Stimulated activated CD8-positive, alpha-beta memory T cell treated with anti-CD3 and anti-CD28 coated beads, Interleukin-7, amount 100 ng/mL, for 4 hours (primary cell): ENCODE measurements around the gene ANO7.

ENCODE experiments used
- DNase-seq, 2 donors: peaks; one replicate each; pipeline ENCODE4 v3.0.0-alpha.2; 2020; ENCODE audit warnings: low read depth in 2 of 2

Gene ANO7

GRCh38 chr2:241157841-241158545 is 30.5 kb upstream of the ANO7 start:
- DNase-seq: no peak

DNA sequence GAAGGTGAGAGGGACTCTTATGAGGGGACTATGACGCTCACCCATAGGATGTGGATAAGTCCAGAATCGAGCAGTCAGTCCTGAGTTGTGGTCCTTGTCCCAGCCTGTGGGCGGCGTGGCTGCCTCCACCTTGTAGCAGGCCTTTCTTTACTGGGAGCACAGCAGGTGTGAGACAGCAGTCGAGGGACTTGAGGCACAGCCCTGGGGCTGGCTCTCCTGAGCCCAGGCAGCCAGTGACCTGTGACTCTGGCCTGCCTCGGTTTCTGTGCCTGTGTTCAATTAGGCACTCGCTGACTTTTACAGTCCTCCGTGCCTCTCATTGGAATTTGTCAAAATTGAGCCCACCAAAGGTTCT is 30.0 kb upstream of the ANO7 start:
- no peak for DNase-seq

DNA sequence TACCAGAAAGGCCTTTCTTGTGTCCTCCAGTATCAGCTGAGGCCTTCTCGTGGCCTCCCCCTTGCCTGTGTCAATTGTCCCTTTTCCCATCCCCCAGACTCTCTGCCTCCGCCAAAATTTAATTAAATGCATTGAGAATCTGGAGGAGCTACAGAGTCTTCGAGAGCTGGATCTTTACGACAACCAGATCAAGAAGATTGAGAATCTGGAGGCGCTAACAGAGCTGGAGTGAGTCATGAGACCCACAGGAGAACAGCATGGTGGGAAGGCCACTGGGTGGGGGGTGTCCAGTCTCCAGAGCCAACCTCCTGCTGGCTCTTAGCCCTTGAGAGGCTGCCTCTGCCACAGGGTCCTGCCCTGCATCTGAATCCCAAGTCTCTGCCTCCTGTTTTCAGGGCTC is 29.4 kb upstream of the ANO7 start:
- no peak for DNase-seq

DNA sequence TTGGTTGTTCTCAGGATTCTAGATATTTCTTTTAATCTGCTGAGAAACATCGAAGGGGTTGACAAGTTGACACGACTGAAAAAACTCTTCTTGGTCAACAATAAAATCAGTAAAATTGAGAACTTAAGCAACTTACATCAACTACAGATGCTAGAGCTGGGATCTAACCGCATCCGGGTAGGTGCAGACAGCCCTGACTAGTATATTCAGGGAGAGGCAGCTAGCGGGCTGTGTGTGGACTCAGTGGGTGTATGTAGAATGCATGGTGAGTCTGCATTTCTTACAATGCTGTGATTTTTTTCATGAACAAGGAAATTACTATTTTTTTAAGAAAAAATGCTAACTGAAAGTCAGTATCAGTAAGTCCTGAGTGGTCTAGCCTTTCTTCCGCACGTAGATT is 28.2 kb upstream of the ANO7 start:
- no peak for DNase-seq

GRCh38 chr2:241161646-241162281 is 26.7 kb upstream of the ANO7 start:
- no peak for DNase-seq

DNA sequence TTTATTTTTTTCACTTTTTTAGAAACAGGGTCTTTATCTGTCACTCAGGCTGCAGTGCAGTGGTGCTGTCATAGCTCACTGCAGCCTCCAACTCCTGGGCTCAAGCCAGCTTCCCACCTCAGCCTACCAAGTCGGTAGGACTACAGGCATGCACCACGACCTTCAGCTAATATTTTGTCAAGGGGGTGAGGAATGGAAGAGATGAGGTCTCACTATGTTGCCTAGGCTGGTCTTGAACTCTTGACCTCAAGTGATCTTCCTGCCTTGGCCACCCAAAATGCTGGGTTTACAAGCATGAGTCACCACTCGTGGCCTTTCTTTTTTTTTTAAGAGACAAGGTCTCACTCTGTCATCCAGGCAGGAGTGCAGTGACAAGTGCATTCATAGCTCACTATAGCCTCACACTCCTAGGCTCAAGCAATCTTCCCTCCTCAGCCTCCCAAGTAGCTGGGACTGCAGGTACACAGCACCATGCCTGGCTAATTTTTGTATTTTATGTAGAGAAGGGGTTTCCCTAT is 24.8 kb upstream of the ANO7 start:
- DNase-seq: no peak

DNA sequence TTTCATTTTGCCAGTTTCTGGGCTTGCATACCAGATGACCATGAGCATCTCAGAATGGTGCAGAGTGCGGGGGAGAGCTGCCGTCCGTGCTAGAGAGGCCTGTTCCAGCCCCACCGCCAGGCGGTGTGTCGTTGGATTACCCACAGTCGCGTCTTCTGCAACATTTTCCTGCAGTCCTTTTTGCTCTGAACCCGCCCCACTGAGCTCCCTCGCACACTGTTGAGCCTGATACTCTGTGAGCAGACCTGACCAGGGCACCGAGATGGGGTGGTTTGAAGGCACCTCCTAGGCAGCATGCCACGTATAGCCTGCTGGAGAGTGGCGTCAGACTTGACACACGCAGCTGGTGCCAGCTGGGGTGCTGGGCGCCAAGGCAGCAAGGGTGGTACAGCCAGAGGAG is 20.1 kb upstream of the ANO7 start:
- DNase-seq: no peak

- DNase-seq: no peak
Measured at GRCh38 chr2:241173557-241173956, 14.9 kb upstream of the ANO7 start.

DNA sequence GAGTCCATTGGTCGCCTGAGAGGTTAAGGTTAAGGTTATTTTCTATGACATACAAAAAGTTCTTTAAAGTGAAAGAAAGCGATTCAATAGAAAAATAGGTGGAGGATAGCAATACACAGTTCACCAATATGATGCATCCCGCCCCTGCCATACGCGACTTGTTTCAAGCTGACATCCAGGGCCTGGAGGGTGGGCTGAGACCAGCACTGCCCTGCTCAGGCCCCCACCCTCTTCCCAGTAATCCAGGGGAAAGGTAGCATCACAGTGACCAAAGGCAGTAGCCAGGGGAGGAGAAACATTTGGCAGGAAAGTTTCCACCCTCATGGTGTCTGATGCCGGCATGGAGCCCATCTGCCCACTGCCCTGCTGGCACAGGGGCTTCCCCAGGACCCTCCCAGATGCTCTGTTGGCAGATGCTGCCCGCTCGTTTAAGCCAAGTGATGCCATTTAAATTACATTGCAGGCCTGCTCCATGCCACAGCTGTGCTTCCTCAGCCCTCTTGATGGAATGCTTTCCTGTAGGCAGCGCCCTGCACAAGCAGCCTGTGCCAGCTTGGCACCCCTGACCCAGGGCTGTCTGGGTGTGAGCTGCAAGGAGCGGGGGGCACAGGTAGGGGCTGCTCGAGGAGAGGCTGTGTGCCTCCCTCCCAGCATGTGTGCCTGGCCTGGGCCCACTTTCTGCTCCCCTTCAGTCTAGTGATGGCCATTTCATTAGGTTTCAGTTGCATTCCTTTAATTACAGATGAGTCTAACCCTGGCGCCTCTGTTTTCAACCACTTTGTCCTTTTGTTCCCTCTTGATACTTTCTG is 10.7 kb upstream of the ANO7 start:
- no peak for DNase-seq

DNA sequence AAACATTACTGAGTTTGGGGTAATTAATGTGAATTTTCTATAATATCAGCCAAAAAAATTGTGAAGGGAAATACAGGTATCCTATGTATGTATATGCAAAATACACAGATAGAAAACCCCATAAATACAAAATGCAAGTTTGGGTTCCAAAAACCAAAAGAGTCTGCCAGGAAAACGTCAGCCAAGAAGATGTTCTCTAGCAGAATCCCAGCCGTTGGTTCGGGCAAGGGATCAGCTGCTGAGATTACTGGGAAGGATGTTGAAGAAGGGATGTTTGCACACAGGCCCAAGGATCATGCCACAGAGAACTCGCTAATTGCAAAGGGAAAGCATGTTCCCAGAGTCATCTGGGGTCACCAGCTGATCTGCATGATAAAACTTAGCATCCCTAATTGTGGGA is 9.5 kb upstream of the ANO7 start:
- DNase-seq: no peak

- no peak for DNase-seq
Measured at GRCh38 chr2:241179899-241180298, 8.6 kb upstream of the ANO7 start.

- no peak for DNase-seq
Measured at GRCh38 chr2:241180495-241180894, 8.0 kb upstream of the ANO7 start.

DNA sequence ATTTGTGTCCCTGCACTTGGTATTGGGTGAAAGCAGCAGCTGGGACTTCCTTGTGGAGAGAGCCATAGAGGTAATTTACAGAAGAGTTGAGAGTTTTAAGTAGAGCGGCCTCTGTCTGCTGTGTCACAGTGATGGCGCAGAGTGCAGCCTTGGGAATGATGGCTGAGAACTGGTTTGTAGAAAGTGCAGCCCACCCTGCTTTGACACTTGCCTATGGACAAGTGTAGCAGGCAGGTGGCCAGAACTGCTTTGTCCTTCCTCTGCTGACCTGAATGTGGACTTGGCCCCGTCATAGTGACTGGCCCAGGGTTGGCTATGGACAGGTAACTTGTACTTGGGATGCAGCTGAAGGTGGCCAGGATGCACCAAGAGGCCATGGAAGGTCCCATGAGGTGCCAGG is 6.4 kb upstream of the ANO7 start:
- no peak for DNase-seq

- DNase-seq: no peak
Measured at GRCh38 chr2:241182531-241183133, 5.8 kb upstream of the ANO7 start.

DNA sequence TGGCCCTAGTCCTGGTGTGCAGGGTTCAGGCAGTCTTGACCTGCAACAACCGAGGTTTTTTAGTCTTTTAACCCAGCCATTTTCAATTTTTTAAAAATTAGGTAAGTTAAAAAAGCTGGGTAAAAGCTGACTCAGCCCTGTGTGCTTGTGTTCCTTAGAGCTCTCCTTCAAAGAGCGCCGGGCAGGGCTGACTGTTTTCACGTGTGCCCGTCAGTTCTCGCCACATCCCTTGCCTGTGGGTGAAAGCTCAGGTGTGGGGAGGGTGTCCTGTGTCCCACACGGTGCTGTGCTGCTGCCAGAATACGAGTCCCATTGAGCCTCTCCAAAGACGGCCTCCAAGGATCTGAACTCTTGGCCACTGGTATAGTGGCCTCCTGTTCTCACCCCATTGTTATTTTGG is 5.3 kb upstream of the ANO7 start:
- no peak for DNase-seq

GRCh38 chr2:241184901-241185300 is 3.6 kb upstream of the ANO7 start:
- no peak for DNase-seq

DNA sequence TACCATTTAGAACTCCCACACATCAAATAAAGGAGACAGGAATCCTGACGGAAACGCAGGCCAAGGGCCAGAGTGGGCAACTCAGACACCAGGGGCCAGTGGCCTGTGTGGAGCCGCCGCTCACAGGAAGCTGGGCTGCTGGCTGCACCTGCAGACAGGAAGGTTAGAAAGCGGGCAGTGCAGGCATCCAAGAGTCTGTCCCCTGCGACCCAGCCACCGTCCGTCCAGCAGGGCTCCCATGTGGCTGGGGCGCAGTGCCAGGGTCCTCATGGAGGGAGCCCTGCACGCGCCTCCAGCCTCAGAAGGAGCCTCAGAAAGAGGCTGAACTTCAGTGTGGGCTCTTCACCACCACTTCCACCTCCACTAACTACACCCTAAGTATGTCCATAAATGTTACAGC is 2.5 kb upstream of the ANO7 start:
- no peak for DNase-seq

- no peak for DNase-seq
Measured at GRCh38 chr2:241187101-241187917, 1.2 kb upstream of the ANO7 start.

DNA sequence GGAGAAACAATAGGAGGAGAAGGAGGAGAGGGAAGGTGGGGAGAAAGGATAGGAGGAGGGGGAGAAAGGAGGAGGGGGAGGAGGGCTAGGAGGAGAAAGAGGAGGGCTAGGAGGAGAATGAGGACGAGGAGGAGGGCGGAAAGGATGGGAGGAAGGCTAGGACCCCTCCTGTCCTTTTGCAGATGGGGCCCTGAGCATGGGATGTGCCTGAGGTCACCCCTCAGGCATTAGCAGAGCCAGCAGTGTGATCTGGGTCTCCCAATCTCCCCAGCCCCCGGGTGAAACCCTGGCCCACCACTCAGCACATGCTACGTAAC is 601 bp upstream of the ANO7 start:
- DNase-seq: no peak

GRCh38 chr2:241189093-241189855 is 797 bp downstream of the ANO7 start:
- no peak for DNase-seq

DNA sequence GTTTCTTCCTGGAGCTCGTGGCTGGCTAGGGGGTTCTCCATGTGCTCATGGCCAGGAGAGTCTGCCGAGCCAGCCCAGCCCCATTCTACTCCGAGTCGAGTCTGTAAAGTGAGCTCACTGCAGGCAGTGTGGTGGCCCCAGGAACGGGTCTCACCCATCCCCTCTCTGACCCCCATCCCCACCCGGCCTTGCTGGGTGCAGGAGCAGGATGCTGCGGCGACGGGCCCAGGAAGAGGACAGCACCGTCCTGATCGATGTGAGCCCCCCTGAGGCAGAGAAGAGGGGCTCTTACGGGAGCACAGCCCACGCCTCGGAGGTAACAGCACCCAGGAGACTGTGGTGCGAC is 1.4 kb downstream of the ANO7 start:
- DNase-seq: no peak
